ENCODE results near the gene ADAMTS7. TPM values are rescaled to one million over a fixed set of nuclear protein-coding genes. Genes with fewer than 3 reads are reported as not detected.

ADAMTS7 gene
- total and polyA plus RNA-seq, 2 of the 13 experiments (the other 11 are each of a cell fraction or from before 2014, with no cell fraction given) = 0.09 to 0.12 TPM

- TF ChIP-seq HDAC1 (CRISPR knock-in tag; IDR thresholded peaks at IDR 0.05) (0 out of 2 replicates have a peak, but pooled peaks have one; percentile 20), ZNF331 (CRISPR knock-in tag; IDR thresholded peaks at IDR 0.05) (peak; percentile 50; the same call in 1 of the 2 replicates)
Observed at GRCh38 chr15:78859971-78860719, 48.9 kb upstream of the ADAMTS7 start (continued).

GRCh38 chr15:78855746-78856145 is 44.5 kb upstream of the ADAMTS7 start:
- no peak for ATAC-seq
- H3K27me3 ChIP-seq (ENCODE audit: control insufficient read depth in 1 of 2, insufficient read depth in 2 of 2, low read length in 2 of 2) = no peaks in the 10 kb centered on the region
- H3K79me2 ChIP-seq (ENCODE audit: insufficient read depth, low read length) = no peaks in the 10 kb centered on the region
- ChIA-PET POLR2A (no interaction called here), CTCF (ENCODE audit: low intra/inter-chr PET ratio, low total read pairs) (no interaction called here)
- no peaks in the 10 kb centered on the region for H4K20me1 ChIP-seq (ENCODE audit: insufficient read depth, low read length)
- H3K4me3 ChIP-seq (replicated peaks in 1 of 3; ENCODE audit: insufficient read depth in 1 of 3, low read depth in 2 of 3, low read length in 3 of 3) = no peak overlapping the region
- in situ Hi-C loops (cut with HindIII; ENCODE audit: extremely low pct_ligation_motif_present, low pct_unique_long_range_greater_than_20kb) = no loop called here
- no peak for FAIRE-seq
- BruUV-seq (replicated peaks) = no TSS peak
- no peak overlapping the region for H3K27ac ChIP-seq (ENCODE audit: extremely low read length, insufficient read depth, low read length)
- no peaks in the 10 kb centered on the region for H3K36me3 ChIP-seq (replicated peaks in 1 of 2; ENCODE audit: control insufficient read depth in 1 of 2, insufficient read depth in 2 of 2, low read length in 2 of 2)
- no peak overlapping the region for H2AFZ ChIP-seq (ENCODE audit: low read length)
- no peak for DNase-seq (ENCODE audit: low spot score)
- H3K9ac ChIP-seq (ENCODE audit: insufficient read depth, low read depth, low read length) = no peak overlapping the region
- H3K4me1 ChIP-seq (ENCODE audit: insufficient read depth, low read length) = peaks cover 25% of the 10 kb centered on the region
- H3K4me2 ChIP-seq (ENCODE audit: low read depth, low read length) = no peak overlapping the region
- WGBS (ENCODE audit: low lambda C conversion rate) = 68% methylated on average over 4 of the region's 4 CpGs
- H3K9me3 ChIP-seq (ENCODE audit: low read length) = no peaks in the 10 kb centered on the region
- intact Hi-C loops (cut with micrococcal nuclease; ENCODE audit: unreplicated experiment) = no loop called here
- TF ChIP-seq ZZZ3 (CRISPR knock-in tag; IDR thresholded peaks at IDR 0.05; ENCODE audit: borderline replicate concordance) (no peak), ARID3A (IDR thresholded peaks at IDR 0.05; ENCODE audit: low read depth, low read length) (no peak), RFX1 (IDR thresholded peaks at IDR 0.05) (no peak), ZNF768 (CRISPR knock-in tag; IDR thresholded peaks at IDR 0.05) (no peak), ZFP82 (CRISPR knock-in tag; IDR thresholded peaks at IDR 0.05; ENCODE audit: borderline replicate concordance) (no peak), ZNF207 (IDR thresholded peaks at IDR 0.05; ENCODE audit: borderline replicate concordance) (no peak), HDAC2 (CRISPR knock-in tag; IDR thresholded peaks at IDR 0.05) (no peak), UBTF (CRISPR knock-in tag; IDR thresholded peaks at IDR 0.05) (no peak), HOMEZ (CRISPR knock-in tag; IDR thresholded peaks at IDR 0.05; ENCODE audit: low read depth) (no peak), KAT8 (CRISPR knock-in tag; IDR thresholded peaks at IDR 0.05) (no peak), KAT2B (IDR thresholded peaks at IDR 0.05; ENCODE audit: borderline replicate concordance, low read depth, low read length) (no peak), ZNF773 (CRISPR knock-in tag; IDR thresholded peaks at IDR 0.05; ENCODE audit: borderline replicate concordance) (no peak), ZNF761 (CRISPR knock-in tag; conservative IDR thresholded peaks at IDR 0.05) (no peak), HNRNPL (IDR thresholded peaks at IDR 0.05; ENCODE audit: low read depth, low read length) (no peak), ZNF580 (CRISPR knock-in tag; IDR thresholded peaks at IDR 0.05; ENCODE audit: borderline replicate concordance, low read depth) (no peak), SAFB2 (CRISPR knock-in tag; IDR thresholded peaks at IDR 0.05; ENCODE audit: borderline replicate concordance, low read depth) (no peak), RAD21 (CRISPR knock-in tag; IDR thresholded peaks at IDR 0.05) (no peak)
